ENCODE data around the gene RBM8A. TPM values are rescaled to one million over a fixed set of nuclear protein-coding genes. Genes with fewer than 3 reads are reported as not detected.

Gene RBM8A
- total RNA-seq, 4 donors from 2014 or later, result 155 to 229 (median 200) TPM

DNA sequence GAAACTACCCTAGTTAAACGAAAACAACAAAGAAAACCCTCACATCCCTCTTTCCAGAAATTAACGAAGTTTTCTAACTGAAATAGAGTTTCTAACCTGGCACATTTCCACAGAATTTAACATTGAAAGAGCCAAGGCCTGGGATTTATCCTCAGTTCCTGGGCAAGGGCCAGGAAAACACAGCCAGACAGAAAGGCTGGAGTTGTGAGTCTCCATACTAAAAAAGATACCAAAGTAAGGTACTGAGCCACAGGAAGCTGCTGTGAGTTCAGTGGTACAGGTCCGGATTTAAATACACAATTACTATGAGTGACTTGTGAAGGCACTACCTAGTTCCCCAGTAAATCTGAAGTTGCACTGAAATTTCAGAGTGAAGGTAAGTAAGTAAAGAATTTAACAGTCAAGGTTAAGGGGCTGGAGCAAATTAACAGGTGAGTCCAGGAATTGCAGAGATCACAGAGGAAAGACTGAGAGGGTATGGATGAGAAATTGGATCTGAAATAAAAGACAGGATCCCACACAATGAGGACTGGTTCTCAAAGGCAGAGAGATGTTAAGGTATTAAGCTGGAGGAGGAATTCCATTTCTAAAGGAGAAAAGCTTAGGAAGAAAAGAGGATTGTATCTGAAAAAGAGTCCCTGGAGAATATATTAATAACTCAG is 29.6 kb upstream of the RBM8A start:
- peak overlapping the region; percentile 87 to 100 (median 95) for H3K27ac ChIP-seq
- TF ChIP-seq, protein P1, sequence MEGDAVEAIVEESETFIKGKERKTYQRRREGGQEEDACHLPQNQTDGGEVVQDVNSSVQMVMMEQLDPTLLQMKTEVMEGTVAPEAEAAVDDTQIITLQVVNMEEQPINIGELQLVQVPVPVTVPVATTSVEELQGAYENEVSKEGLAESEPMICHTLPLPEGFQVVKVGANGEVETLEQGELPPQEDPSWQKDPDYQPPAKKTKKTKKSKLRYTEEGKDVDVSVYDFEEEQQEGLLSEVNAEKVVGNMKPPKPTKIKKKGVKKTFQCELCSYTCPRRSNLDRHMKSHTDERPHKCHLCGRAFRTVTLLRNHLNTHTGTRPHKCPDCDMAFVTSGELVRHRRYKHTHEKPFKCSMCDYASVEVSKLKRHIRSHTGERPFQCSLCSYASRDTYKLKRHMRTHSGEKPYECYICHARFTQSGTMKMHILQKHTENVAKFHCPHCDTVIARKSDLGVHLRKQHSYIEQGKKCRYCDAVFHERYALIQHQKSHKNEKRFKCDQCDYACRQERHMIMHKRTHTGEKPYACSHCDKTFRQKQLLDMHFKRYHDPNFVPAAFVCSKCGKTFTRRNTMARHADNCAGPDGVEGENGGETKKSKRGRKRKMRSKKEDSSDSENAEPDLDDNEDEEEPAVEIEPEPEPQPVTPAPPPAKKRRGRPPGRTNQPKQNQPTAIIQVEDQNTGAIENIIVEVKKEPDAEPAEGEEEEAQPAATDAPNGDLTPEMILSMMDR (IDR thresholded peaks at IDR 0.05), result no peak
- no peak for TF ChIP-seq POLR2A (IDR thresholded peaks at IDR 0.05)
- no peaks in the 10 kb centered on the region for H3K9me3 ChIP-seq
- peaks cover 12 to 88% (median 38%) of the 10 kb centered on the region in 3 donors for H3K4me1 ChIP-seq
- intact Hi-C loops (cut with DNase I), result no loop called here
- no peaks in the 10 kb centered on the region for H3K36me3 ChIP-seq
- H3K4me3 ChIP-seq, result peak overlapping the region; percentile 61 to 98 (median 68)
- no peak for DNase-seq
- H3K27me3 ChIP-seq, result peaks cover 0 to 10% (median 0%) of the 10 kb centered on the region in 4 donors
- WGBS, 2 donors, result 0 to 1% methylated on average over 3 of the region's 3 CpGs

DNA sequence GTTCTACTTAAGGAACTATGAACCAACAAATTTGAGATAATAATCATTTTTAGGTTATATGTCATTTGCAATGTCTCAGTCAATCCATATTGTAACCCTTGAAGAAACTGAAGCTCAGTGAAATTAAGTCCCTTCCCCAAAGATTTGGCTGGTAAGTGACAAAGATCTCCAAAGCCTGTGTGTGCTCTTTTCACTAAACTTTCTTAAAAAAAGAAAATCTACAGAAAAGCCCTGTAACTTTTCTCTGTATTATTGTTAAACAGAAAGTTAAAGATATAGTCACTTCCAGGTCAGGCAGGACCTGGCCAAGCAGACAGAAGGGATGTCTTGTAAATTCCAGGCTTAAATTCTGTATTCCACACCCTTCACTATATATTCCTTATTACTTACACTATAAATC is 29.1 kb upstream of the RBM8A start:
- H3K27me3 ChIP-seq, result peaks cover 0 to 5% (median 0%) of the 10 kb centered on the region in 4 donors
- H3K27ac ChIP-seq, result peak overlapping the region; percentile 87 to 100 (median 95)
- intact Hi-C loops (cut with DNase I), result no loop called here
- DNase-seq, result no peak
- H3K9me3 ChIP-seq, result no peaks in the 10 kb centered on the region
- H3K36me3 ChIP-seq, result no peaks in the 10 kb centered on the region
- H3K4me1 ChIP-seq, result peaks cover 6 to 82% (median 32%) of the 10 kb centered on the region in 3 donors
- TF ChIP-seq, protein P1 (IDR thresholded peaks at IDR 0.05), result no peak
- no peak for TF ChIP-seq POLR2A (IDR thresholded peaks at IDR 0.05)
- H3K4me3 ChIP-seq, result peak overlapping the region in 3 of 4 donors; percentile 61 to 98 (median 69)

DNA sequence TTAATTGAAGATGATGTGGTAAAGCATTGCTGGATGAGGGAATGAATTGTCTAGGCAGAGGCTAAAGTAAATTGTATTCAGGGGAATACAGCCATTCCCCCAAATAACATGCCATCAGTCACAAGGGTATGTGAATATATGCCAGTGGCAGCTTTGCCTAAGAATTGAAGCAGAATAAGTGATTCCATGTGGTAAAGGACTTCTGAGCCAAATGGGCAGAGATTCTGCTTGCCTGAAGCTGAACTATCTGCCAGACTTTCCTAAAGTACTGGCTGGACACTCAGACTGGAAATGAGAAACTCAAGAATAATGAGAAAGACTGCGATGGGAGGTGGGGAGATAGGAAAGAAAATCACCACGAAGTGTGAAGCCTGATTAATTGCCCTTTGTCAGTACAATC is 28.2 kb upstream of the RBM8A start:
- H3K4me1 ChIP-seq, result peaks cover 0 to 80% (median 25%) of the 10 kb centered on the region in 3 donors
- no peaks in the 10 kb centered on the region for H3K27me3 ChIP-seq
- DNase-seq, result no peak
- H3K36me3 ChIP-seq, result no peaks in the 10 kb centered on the region
- intact Hi-C loops (cut with DNase I), result no loop called here
- TF ChIP-seq, protein P1 (IDR thresholded peaks at IDR 0.05), result no peak
- no peak for TF ChIP-seq POLR2A (IDR thresholded peaks at IDR 0.05)
- H3K4me3 ChIP-seq, result peak overlapping the region in 1 of 4 donors; percentile 98
- peak overlapping the region in 3 of 4 donors; percentile 94 to 100 (median 96) for H3K27ac ChIP-seq
- H3K9me3 ChIP-seq, result no peaks in the 10 kb centered on the region
- WGBS, 2 donors, result 34 to 47% methylated on average over 2 of the region's 2 CpGs

DNA sequence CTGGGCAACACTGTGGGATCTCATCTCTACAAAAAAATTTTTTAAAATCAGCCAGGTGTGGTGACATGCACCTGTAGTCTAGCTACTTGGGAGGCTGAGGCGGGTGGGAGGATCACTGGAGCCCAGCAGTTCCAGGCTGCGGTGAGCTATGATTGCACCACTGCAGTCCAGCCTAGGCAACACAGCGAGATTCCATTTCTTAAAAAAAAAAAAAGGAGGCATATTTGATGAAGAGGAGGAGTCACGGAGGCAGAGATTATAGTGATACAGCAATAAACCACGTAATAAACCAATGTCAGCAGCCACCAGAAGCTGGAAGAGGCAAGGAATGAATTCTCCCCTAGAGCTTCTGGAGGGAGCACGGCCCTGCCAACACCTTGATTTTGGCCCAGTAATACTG is 26.6 kb upstream of the RBM8A start:
- Histone ChIP-seq H3K27ac (no peak overlapping the region), H3K36me3 (no peaks in the 10 kb centered on the region), H3K4me3 (no peak overlapping the region), H3K4me1 (peaks cover 0 to 71% (median 22%) of the 10 kb centered on the region in 3 donors), H3K9me3 (no peaks in the 10 kb centered on the region), H3K27me3 (no peaks in the 10 kb centered on the region)
- no peak for TF ChIP-seq POLR2A (IDR thresholded peaks at IDR 0.05)
- TF ChIP-seq, protein P1 (IDR thresholded peaks at IDR 0.05), result no peak
- intact Hi-C loops (cut with DNase I), result no loop called here
- WGBS, 2 donors, result 86 to 92% methylated on average over 6 of the region's 6 CpGs
- no peak for DNase-seq

DNA sequence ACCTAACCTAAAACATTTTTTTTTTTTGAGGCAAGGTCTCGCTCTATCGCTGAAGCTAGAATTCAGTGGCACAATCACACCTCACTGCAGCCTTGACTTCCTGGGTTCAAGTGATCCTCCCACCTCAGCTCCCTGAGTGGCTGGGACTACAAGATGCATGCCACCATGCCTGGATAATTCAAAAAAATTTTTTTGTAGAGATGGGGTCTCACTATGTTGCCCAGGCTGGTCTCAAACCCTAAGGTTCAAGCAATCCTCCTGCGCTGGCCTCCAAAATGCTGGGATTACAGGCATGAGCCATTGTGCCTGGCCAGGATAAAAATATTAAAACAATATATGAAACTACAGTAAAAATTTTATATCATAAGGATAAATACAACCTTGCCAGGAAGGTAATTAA is 25.6 kb upstream of the RBM8A start:
- DNase-seq, result no peak
- H3K27me3 ChIP-seq, result no peaks in the 10 kb centered on the region
- no peak overlapping the region for H3K27ac ChIP-seq
- no peak overlapping the region for H3K4me3 ChIP-seq
- 100% methylated on average over 1 to 3 of the region's 3 CpGs for WGBS, 2 donors
- H3K4me1 ChIP-seq, result peaks cover 0 to 62% (median 22%) of the 10 kb centered on the region in 3 donors
- no peak for TF ChIP-seq POLR2A (IDR thresholded peaks at IDR 0.05)
- TF ChIP-seq, protein P1 (IDR thresholded peaks at IDR 0.05), result no peak
- no peaks in the 10 kb centered on the region for H3K9me3 ChIP-seq
- intact Hi-C loops (cut with DNase I), result no loop called here
- H3K36me3 ChIP-seq, result no peaks in the 10 kb centered on the region
